Fibroblast of lung (primary cell): ENCODE measurements around the gene MUS81.

Experiments
- EZH2 ChIP-seq: IDR thresholded peaks from 2 replicates; pipeline ENCODE4 v1.5.1; 2012; ENCODE audit warnings: low read length, control low read depth, mild to moderate bottlenecking; ENCODE audit errors: missing control alignments
- TF ChIP-seq, protein P1 (sequence below), 2 donors: IDR thresholded peaks in 1 of 2; conservative IDR thresholded peaks in 1 of 2; 1 replicate in 1 of 2; 2 replicates in 1 of 2; pipeline ENCODE4 v1.5.1; 2011 to 2012; ENCODE audit warnings: low read length in 2 of 2, control low read depth in 1 of 2, inconsistent platforms in 1 of 2, low read depth in 1 of 2, mild to moderate bottlenecking in 1 of 2

DNA sequence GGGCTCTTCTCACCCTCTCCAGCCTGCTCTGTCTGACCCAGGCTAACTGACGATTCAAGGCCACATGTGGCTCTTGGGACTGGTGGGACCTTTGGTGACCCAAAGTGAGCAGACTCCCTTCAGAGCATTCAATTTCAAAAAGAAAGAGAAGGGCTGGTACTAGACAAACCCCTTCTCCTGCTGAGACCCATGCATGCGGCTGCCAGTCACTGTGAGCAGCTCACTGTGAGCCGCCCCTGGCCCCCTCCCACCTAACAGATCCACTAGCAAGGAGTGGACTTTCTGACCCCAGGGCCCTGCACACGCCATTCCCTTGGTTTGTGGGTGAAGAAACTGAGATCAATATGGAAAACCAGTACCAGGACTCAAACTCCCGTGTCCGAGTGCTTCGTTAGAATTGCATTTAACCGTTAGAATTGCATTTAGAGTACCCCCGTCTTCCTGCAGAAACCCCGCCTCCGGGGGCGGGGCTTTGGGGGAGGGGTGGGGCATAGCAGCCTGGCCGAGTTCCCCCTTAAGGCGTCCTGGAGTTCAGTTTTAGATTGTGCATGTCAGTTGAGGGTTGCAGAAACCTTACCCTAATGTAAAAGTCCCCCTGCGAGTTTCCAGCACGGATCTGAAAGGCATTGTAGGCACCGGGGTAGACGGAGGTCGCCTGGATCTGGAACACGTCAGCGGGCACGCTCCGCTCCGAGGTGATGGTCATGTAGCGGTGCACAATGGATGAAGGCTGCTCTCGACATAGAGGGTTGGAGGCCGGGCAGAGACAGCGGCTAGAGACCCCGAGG, 7.2 kb downstream of the MUS81 start:
- TF ChIP-seq, protein P1, sequence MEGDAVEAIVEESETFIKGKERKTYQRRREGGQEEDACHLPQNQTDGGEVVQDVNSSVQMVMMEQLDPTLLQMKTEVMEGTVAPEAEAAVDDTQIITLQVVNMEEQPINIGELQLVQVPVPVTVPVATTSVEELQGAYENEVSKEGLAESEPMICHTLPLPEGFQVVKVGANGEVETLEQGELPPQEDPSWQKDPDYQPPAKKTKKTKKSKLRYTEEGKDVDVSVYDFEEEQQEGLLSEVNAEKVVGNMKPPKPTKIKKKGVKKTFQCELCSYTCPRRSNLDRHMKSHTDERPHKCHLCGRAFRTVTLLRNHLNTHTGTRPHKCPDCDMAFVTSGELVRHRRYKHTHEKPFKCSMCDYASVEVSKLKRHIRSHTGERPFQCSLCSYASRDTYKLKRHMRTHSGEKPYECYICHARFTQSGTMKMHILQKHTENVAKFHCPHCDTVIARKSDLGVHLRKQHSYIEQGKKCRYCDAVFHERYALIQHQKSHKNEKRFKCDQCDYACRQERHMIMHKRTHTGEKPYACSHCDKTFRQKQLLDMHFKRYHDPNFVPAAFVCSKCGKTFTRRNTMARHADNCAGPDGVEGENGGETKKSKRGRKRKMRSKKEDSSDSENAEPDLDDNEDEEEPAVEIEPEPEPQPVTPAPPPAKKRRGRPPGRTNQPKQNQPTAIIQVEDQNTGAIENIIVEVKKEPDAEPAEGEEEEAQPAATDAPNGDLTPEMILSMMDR (conservative IDR thresholded peaks at IDR 0.05 in 1 of 2, IDR thresholded peaks at IDR 0.05 in 1 of 2; ENCODE audit: low read depth in 1 of 2, low read length in 2 of 2): no peak
- no peak for TF ChIP-seq EZH2
